HG02678 (cell line): ENCODE results near the gene MAP7.
"Not testable (repeated sequence)": the region's sequence is repeated elsewhere in the genome, so short reads cannot be mapped to it uniquely, and the experiment has no call there.

Source experiments
- ATAC-seq: cut with Tn5 transposase; IDR thresholded peaks from one replicate; pipeline ENCODE4 v1.9.1; 2021; ENCODE audit warnings: mild to moderate bottlenecking, moderate library complexity; ENCODE audit not compliant: unreplicated experiment

MAP7 gene

DNA sequence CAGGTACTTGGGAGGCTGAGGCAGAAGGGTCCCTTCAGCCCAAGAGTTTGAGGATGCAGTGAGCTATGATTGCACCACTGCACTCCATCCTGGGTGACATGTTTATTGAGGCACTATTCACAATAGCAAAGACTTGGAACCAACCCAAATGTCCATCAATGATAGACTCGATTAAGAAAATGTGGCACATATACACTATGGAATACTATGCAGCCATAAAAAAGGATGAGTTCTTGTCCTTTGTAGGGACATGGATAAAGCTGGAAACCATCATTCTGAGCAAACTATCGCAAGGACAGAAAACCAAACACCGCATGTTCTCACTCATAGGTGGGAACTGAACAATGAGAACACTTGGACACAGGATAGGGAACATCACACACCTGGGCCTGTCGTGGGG, 149.0 kb downstream of the MAP7 start:
- ATAC-seq = not testable (repeated sequence)

DNA sequence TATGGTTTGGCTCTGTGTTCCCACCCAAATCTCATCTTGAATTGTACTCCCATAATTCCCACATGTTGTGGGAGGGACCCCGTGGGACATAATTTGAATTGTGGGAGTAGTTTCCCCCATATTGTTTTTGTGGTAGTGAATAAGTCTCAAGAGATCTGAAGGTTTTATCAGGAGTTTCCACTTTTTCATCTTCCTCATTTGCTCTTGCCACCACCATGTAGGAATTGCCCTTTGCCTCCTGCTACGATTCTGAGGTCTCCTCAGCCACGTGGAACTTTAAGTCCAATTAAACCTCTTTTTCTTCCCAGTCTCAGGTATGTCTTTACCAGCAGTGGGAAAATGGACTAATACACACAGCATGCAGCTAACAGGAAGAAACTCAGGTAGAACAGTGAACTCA, 151.8 kb downstream of the MAP7 start:
- no peak for ATAC-seq

DNA sequence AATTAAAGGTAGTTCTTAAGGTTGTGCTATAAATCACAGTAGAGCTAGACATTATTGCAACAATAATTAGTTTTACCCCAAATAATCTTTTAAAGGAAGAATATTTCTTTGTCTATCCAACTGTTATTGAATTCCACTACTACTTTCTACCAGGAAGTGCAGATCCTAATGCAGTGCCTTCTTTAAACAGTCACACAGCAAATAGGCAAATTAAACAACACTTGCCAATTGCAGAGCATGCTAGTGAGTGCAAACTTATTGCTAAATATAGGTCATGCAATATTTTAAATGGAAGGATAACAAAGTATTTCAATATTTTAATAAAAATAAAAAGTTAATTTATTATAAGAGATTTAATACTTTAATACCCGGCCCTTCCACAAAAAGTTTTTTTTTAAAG, 153.3 kb downstream of the MAP7 start:
- ATAC-seq = no peak

DNA sequence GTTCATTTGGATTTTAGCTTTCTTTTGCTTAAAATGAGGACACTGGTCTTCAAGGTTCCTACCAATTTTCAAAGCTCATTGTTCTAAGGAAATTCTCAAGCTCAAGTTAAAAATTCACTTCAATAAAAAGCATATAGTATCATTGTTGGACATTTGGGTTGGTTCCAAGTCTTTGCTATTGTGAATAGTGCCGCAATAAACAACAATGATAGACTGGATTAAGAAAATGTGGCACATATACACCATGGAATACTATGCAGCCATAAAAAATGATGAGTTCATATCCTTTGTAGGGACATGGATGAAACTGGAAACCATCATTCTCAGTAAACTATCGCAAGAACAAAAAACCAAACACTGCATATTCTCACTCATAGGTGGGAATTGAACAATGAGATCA, 159.3 kb downstream of the MAP7 start:
- ATAC-seq = not testable (repeated sequence)

DNA sequence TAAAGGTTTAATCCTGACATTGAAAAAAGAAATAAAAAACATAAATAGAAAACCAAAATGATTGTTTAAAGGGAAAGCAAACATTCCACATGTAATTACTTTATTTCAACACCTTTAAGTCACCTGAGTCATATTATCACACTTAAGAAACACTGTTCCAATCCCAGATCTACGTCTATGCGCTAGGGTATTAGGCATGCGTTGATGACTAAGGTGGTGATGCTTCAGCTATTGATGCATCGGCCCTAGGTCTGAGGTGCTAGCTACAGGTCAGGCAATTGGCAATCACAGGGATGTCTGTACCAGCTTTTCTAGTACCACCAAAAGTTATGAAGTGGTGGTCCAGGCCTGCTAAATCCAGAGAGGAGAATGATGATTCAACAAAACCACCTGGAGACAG, 162.9 kb downstream of the MAP7 start:
- ATAC-seq = no peak

DNA sequence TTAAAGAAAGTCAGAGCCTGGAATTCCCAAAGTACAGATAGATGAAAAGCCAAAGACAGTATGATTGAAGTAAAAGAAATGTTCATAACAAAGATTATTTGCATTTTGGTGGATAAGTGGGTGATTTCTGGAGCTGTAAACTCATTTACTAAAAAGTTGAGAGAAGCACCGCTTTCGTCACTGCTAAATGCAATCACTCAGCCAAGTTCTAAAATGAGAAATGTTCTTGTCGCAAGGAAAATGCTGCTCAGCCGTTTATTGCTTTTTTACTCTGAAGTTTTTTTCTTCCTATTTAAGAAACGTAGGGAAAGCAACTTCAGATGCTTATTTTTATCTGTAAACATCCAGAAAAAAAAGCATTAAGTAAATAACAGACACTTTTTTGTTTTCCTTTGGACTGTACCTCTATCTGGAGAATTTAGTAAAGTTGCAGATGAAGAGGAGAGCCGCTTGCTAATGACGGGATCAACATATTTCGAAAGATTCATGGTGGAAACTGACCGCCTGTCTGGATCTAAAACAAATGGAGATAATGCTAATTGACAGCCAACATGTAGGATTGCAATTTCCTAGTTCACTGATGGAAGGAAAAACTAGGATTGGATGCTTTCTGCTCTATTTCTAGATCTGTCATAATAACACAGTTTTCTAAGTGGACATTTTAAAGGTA, 166.8 kb downstream of the MAP7 start:
- no peak for ATAC-seq

DNA sequence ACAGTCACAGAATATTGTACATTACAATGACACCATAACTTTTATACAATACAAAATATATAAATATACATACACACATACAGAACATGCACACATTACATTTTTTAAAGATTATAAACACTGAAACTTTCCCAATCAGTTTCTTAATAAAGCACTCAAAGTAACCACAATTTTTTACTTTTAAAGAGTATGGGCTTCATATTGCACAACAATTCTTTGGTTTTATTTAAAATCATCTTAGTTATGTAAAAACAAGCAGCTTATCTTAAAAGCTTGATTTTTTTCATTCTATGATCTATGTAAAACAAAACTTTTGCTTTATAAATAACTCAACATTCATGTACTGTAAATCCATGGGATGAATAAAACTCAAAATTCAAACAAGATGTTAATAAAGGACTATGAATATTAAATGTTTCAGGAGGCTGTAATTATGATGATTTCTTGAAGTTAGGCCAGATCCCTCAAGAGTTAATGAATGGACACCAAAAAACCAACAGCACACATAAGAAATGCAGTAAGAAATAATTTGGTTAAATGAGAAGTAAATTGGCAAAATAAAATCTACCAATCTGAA, 167.5 kb downstream of the MAP7 start:
- no peak for ATAC-seq

DNA sequence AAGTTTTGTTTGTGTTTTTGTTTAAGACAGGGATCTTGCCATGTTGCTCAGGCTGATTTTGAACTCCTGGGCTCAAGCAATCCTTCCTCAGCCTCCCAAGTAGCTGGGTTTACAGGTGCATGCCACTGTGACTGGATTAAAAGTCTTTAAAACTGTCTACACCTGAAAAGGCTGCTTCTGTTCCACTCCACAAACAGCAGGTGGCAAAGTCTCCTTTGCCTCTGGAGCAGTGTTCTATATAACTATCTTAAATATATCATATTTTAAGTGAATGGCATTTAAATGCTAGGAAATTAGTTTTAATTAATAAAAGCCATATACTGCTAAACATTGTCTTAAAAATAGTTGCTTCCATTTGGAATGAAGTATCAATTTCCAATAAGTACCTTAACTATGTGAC, 171.3 kb downstream of the MAP7 start:
- ATAC-seq = no peak

DNA sequence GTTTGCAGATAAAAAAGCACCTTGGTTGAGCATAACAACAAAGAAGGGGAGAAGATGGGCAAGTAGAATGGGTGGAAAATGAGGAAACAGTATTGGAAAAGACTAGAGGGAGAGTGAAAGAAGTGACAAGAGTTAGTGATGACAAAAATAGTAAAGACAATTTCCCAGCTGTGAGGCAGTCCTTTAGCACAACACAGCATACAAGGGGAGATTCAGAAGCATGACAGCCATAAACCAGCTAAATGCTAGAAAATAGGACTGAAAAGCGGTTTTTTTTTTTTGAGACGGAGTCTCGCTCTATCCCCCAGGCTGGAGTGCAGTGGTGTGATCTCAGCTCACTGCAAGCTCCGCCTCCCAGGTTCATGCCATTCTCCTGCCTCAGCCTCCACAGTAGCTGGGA, 174.4 kb downstream of the MAP7 start:
- not testable (repeated sequence) for ATAC-seq

DNA sequence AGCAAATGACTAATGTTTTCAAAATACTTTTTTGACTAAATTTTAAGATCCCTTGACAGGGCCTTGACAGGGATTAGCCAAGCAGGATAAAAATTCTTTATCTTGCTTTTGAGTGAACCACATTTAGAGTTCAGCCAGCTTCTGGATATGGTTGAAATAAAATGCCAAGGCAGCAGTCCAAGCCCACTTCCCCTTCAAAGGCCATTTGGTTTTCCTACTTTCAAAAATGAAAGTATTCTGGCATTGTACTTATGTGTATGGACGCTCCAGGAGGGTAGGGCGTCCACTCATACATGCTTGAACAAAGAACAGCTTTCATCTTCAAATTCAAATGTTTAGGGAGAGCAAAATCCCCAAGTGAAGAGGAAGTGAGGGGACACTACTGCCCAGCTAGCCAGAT, 178.3 kb downstream of the MAP7 start:
- no peak for ATAC-seq

DNA sequence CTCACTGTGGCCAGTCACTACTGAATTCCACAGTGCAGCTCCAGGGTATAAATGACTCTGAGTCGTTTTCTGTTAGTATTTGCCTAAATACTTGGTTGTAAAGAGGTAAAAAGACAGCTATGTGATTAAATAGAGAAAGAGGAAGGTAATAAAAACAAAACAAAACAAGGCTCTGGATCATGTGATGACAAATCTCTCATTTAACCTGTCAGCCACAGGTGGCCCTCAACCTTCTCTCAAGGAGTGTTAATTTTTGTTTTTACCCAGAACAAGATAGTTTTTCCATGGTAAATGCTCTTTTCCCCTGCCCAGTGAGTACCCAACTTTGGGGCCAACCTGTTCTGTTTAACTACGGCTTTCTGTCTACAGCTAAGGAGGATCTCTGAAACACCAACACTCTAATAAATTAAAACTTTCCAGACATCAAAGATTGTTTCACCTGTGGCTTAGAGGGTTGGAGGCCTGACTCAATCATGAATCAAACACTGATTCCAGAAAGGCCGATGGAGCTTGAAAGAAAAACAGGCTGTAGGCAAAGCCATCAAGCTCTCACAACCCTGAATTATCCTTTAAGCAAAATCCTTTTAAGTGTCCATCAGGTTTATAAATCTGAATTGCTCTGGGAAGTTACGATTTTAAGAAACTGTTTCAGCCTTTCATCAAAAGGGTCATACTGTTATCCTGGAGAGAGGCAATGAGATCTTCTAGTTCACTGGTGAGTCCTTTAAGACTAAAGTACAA, 179.1 kb downstream of the MAP7 start:
- ATAC-seq = no peak

DNA sequence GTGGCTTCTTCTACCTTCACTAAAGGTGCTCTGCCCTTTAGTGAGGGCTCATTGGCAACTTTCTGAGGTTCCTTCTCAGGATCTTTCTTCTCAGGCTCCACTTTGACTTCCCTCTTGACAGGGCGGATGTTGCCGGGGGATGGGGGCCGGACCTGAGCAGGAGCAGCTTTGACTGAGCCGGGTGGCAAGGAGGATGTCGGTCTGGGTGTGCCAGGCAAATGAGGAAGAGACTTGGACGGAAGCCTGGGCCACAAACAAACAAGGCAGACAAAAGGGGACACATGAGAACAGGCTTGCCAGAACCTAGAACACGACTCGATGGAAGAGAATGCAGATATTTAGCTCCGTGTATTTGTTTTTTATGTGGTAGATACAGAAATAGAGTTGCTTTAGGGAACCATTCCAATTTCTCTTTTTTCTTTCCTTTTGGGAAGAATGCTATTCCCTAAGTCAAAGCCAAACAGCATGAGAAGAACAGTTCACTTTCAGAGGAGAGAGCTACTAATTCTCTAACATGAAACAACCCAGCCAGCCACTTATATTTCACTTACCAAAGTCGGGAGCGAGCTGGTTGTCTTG, 184.4 kb downstream of the MAP7 start:
- ATAC-seq = no peak

DNA sequence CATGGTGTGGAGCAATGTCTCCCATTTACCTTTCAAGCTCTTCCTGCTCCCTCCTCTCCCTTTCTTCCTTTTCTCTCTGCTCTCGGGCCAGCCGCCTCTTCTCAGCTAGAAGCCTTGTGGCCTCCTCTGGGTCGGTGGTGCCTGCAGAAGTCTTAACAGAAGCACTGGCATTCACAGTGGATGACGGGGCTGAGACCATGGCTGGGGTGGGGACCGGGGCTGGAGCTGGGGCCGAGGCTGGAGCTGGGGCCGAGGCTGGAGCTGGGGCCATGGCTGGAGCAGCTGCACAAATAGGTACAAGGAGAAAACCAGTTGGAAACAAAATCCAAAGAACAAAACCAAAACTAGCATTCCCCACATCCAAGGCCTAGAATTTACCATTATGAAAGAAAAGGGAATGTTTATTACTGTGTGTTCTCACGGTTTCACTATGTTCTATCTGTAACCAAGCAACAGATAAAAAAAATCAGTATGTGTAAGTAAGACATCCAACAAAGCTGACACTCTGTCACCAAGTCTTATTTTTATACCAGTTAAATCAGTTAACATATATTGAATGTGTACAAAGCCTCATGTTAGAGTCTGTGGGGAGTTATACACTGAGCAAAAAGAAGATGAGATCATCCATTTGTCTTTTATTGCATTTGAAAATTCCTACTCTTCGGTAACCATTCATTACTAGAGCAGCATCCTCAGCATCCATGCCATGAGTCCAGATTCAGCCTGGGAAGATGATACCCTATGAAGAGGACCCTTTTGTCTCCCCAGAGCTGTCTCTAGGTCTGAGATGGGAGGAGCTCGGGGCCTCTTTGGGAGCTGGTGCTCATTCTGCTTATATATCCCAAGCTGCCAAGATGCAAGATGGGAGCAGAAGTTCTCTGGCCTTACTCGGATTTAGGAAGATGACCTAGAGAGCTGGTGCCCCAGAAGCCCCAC, 187.5 kb downstream of the MAP7 start:
- no peak for ATAC-seq

DNA sequence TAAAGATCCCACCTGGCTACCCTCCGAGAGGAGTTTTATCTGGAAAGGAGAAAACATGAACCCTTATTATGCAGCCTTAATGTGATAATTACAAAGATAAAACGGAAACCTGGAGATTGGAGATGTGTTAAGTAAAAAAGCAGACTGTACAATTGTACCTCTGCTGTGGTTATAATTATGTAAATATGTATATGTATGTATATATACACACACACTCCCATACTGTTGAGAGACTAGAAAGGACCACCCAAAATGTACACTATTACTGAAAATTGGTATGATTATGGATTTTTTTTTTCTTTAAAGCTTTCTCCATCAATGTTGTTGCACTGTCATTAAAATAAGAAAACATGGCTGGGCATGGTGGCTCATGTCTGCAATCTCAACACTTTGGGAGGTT, 188.4 kb downstream of the MAP7 start:
- ATAC-seq = no peak

DNA sequence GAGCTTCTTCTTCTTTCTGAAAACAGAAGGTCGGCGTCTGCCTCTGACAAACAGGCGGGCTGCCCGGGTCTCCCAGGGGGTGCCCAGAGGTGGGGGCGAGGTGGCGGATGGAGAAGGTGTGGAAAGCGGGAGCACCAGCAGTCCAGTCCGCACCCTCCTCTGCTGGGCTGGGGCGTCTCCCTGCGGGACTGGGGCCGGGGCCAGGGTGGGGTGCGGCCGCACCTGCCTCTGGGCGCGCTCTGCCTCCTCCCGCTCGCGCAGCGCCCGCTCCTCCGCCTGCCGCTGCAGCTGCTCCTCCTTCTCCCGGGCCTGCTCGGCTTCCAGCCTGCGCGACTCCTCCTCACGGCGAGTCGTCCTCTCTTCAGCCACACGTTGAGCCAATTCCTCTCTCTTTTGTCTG, 189.4 kb downstream of the MAP7 start:
- no peak for ATAC-seq

DNA sequence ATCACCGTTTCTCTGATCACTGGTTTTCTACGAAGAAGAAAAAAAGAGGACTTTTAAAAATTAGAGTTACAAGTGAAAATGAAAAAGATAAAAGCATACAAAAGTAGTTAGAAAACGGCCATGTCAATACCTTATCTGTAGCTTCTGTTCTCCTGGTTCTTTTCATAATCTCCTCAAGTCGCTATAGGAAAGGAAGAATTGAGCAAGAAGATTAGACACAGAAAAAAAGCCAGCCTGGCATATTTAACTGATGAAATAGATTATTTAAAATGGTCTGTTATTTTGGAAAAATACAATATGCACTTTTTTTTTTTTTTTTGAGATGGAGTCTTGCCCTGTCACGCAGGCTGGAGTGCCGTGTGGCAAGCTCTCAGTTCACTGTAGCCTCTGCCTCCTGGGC, 190.4 kb downstream of the MAP7 start:
- no peak for ATAC-seq

DNA sequence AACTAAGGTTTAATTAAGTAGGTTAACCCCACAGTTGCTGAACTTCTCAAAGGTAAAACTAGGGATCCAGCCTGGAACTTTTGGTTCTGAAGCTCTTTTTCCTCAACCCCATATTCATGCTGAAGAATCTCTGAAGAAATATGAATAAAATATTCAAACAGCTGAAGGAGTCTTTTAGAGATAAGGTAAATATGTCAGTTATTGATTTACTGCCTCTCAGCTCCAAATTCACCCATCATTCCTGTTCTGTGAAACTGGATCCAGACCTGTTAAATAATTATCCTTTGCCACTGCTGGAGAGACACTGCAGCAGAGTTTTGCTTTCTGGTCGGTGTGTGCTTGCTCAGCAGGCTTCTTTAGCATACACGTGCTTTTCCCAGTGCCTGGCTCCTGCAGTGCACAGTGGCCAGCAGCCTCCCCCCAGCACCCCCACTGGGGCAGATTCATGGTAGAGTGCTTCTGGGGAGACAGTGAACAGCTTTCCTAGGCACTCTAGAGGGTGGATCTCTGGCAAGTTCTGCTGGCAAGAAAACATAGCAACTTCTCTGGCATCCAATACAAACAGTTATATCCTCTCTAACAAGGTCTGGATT, 198.6 kb downstream of the MAP7 start:
- no peak for ATAC-seq

DNA sequence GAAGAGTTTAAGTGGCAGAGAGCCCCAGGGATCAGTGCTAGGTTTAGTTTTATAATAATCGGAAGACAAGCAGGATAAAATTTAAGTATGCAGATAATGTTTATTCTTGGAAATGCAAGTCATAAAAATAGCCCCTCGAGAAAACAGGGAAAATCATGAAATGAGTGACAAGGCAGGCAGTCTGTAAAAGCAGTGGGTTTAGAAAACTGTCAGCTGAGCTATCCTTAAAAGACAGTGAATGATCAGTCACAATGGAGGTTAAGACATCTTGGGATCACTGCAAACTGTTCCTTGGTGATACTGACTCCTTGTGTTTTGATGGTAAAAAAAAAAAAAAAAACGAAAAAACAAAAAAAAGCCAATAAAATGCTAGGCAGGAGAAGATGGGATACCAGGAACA, 199.3 kb downstream of the MAP7 start:
- ATAC-seq = no peak

DNA sequence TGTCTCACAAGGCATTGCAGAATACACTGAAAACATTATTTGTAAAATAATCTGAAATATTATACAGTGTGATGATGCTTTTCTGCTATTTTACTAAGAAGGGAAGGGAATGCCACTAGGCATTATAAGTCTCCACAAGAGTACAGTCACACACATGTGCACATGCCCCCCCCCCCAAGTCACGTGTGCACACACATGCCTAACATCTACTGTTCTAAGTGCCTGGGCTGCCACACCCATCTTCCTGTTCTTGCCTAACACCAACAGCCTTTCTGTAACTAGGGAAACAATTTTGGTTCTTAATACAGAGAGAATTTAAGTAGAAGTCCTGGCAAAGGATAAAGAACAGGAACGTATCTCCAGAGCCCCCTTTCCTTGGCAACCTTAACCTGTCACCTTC, 202.4 kb downstream of the MAP7 start:
- ATAC-seq = no peak

DNA sequence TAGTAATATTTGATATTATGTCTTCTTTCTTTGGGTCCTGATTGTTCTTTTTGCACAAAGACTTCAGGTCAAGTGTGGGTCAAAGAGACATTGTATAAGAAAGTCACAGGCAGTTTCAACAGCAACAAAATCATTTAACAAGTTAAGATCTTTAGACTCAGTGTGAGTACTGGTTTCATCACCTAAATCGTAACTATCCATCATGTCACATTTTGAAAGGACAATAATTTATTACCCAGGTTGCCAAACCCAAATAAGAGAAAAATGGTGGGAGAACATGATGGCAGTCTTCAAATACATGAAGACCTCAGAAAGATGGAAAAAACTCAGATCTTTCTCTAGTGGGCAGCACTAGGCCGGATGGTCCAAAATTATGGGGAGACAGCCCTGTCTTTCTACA, 205.1 kb downstream of the MAP7 start:
- ATAC-seq = no peak

DNA sequence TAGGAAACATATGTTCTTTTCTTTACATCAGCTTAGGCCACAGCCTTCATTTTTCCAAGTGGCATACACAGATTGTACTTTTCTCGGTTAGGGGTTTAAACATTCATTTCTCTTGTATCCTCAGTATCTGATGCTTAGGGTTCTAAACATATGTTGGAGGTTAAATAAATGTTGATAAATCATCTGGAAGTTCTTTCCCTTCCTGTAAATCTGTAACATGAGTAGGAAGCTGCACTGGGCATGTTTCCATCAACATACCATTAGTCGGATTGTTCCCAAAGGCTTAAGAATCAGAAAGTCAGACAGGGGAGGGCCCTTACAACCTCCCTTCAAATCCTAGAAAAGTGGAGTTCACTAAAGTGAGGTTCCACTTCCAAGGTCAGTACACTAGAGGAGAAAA, 205.8 kb downstream of the MAP7 start:
- ATAC-seq = no peak
